ENCODE results near the gene ME3. TPM values are rescaled to one million over a fixed set of nuclear protein-coding genes. Genes with fewer than 3 reads are reported as not detected.

Gene ME3
- total RNA-seq, 1 experiment from 2014 or later: 35.3 TPM

DNA sequence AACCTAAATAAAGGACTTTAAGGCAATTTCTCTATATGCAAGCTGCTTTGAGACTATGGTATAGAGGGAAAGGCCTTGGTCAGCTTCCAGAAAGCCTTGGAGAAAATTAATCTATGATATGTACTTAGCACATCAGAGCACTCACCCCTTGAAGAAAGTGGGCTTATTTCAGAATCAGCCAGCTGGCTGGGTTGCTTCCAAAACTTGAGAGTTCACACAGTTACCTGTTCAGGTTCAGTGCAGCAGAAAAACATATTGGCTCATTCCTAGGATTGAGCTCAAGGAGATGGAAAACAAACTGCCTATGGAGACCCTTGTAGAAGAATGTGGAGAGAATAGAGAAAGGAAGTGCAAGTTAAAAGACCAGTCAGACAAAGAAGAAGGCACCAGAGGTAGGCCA is 275.1 kb downstream of the ME3 start:
- H3K36me3 ChIP-seq (ENCODE audit: control insufficient read depth, insufficient read depth, low read length): no peaks in the 10 kb centered on the region
- in situ Hi-C loops (cut with HindIII; ENCODE audit: low pct_unique_long_range_greater_than_20kb, low sequenced_read_pairs): no loop called here
- TF ChIP-seq POLR2AphosphoS5 (IDR thresholded peaks at IDR 0.05; ENCODE audit: low read depth, low read length) (no peak), CTCF (IDR thresholded peaks at IDR 0.05) (no peak), TCF7L2 (IDR thresholded peaks at IDR 0.05; ENCODE audit: low read depth, low read length) (no peak), REST (IDR thresholded peaks at IDR 0.05; ENCODE audit: insufficient read depth in 1 of 2, low read depth in 2 of 2, low read length in 1 of 2) (no peak), SIN3A (IDR thresholded peaks at IDR 0.05; ENCODE audit: borderline replicate concordance, insufficient read depth, low read depth, low read length) (no peak)
- intact Hi-C loops (cut with micrococcal nuclease; ENCODE audit: unreplicated experiment): no loop called here
- no peak overlapping the region for H3K27ac ChIP-seq (ENCODE audit: low read length)
- no peaks in the 10 kb centered on the region for H3K4me1 ChIP-seq (ENCODE audit: control insufficient read depth, insufficient read depth, low read length)
- POLR2A ChIA-PET: no interaction called here
- H3K9me3 ChIP-seq (ENCODE audit: control insufficient read depth, insufficient read depth, low read depth, low read length): no peaks in the 10 kb centered on the region
- no peaks in the 10 kb centered on the region for H3K27me3 ChIP-seq (ENCODE audit: control insufficient read depth, insufficient read depth, low read length)
- ATAC-seq: no peak
- no peak for DNase-seq (ENCODE audit: low read depth, low spot score)
- H3K4me3 ChIP-seq (ENCODE audit: low read depth in 2 of 2, low read length in 2 of 2): no peak overlapping the region
- CTCF ChIA-PET: interaction anchor here (0.6 kb wide), 1 partner anchor 250 kb away, joined by 3 read pairs; no protein-coding TSS in a partner anchor
- no TSS peak for BruUV-seq (replicated peaks)

- H3K9me3 ChIP-seq (ENCODE audit: control insufficient read depth, insufficient read depth, low read depth, low read length): no peaks in the 10 kb centered on the region
- TF ChIP-seq TCF7L2 (IDR thresholded peaks at IDR 0.05; ENCODE audit: low read depth, low read length): no peak
- no peak for TF ChIP-seq POLR2AphosphoS5 (IDR thresholded peaks at IDR 0.05; ENCODE audit: low read depth, low read length)
- no peak for TF ChIP-seq CTCF (IDR thresholded peaks at IDR 0.05)
- no peak for TF ChIP-seq REST (IDR thresholded peaks at IDR 0.05; ENCODE audit: insufficient read depth in 1 of 2, low read depth in 2 of 2, low read length in 1 of 2)
- no peak for TF ChIP-seq SIN3A (IDR thresholded peaks at IDR 0.05; ENCODE audit: borderline replicate concordance, insufficient read depth, low read depth, low read length)
- no peak overlapping the region for H3K4me3 ChIP-seq (ENCODE audit: low read depth in 2 of 2, low read length in 2 of 2)
- no peak for DNase-seq (ENCODE audit: low read depth, low spot score)
- ChIA-PET CTCF (no interaction called here), POLR2A (interaction anchor here (0.6 kb wide), 1 partner anchor 715 kb away, joined by 3 read pairs; no protein-coding TSS in a partner anchor)
- no peak overlapping the region for H3K27ac ChIP-seq (ENCODE audit: low read length)
- H3K4me1 ChIP-seq (ENCODE audit: control insufficient read depth, insufficient read depth, low read length): no peaks in the 10 kb centered on the region
- in situ Hi-C loops (cut with HindIII; ENCODE audit: low pct_unique_long_range_greater_than_20kb, low sequenced_read_pairs): no loop called here
- no TSS peak for BruUV-seq (replicated peaks)
- intact Hi-C loops (cut with micrococcal nuclease; ENCODE audit: unreplicated experiment): no loop called here
- ATAC-seq: no peak
- H3K36me3 ChIP-seq (ENCODE audit: control insufficient read depth, insufficient read depth, low read length): no peaks in the 10 kb centered on the region
- no peaks in the 10 kb centered on the region for H3K27me3 ChIP-seq (ENCODE audit: control insufficient read depth, insufficient read depth, low read length)
Measured at GRCh38 chr11:86396396-86396795, 276.0 kb downstream of the ME3 start.
